ENCODE measurements around the gene MTG2.

MTG2 gene

GRCh38 chr20:62163986-62164762 is 18.7 kb upstream of the MTG2 start:
- no peak for DNase-seq

DNA sequence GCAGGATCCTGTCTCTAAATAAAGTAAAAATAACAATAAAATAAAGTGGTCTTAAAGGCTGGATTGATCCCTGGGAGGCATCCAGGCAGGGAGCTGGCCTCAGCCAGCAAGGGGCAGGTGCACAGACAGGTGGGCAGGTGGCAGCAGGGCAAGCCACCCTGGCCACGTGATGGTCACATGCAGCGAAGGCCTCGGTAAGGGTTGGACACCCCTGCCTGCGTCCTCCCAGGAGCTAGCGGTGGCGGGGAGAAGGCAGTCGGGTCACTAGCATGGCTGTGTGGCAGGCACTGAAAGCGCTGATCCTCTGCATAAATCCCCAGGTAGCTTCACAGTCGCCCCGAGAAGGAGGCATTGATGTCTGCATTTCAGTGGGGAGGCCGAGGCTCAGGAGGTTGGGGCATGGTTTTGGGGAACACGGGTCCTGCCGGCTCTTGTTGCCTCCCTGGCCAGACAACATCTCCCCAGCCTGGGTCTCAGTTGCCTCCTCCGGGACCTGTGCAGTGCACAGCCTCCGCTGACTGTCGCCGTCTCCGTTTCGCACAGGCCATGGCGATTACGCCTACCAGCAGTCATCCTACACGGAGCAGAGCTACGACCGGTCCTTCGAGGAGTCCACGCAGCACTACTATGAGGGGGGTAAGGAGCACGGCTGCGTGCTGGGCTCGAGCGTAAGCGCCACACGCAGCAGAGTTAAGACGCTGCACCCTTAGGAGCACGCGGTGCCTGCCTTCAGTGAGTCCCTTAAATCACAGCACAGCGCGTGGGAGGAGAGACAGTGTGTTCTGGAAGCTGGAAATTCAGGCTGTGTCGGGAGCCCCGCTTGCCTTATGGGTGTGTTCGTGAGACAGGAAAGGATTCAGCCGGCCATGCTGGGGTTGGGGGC is 17.7 kb upstream of the MTG2 start:
- DNase-seq = no peak

GRCh38 chr20:62165762-62166399 is 16.9 kb upstream of the MTG2 start:
- no peak for DNase-seq

DNA sequence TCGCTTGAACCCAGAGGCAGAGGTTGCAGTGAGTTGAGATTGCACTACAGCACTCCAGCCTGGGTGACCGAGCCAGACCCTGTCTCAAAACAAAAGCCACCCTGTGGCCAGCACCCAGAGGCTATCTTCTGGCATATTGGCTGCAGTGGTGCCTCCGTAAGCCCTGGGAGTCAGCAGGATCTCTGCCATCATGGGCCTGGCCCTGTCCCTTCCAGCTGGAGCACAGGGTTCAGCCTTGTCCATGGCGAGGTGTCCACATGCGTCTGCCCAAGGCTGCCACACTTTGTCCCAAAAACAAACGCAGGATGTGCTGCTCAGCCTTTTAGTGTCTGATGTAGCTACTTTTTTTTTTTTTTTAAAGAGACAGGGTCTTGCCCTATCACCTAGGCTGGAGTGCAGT is 15.4 kb upstream of the MTG2 start:
- no peak for DNase-seq

- DNase-seq = no peak
These were observed 14.8 kb upstream of the MTG2 start for GRCh38 chr20:62168061-62168460.

DNA sequence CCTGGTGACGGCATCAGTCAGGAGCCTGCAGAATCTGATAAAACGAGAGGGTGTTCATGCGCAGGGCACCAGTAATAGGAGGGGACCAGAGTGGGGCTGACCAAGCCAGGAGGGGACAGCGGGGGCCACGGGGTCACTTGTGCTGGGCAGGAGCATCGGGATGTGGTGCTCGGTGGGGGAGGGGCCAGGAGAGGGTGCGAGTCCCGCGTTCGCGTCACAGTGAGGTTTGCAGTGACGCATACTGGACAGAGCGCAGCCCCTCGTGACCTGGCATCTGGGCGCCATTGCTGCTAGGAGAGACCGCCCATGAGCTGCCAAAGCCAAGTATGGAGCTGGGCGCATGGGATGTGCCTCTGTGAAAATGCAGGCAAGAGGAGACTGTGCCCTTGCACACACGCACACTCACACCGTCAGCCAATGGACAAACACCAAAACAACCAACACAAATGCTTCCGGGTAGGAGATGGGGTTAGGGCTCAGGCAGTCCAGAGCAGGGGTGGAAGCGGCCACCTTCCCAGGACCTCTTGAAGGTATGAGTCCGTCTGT is 13.9 kb upstream of the MTG2 start:
- no peak for DNase-seq

DNA sequence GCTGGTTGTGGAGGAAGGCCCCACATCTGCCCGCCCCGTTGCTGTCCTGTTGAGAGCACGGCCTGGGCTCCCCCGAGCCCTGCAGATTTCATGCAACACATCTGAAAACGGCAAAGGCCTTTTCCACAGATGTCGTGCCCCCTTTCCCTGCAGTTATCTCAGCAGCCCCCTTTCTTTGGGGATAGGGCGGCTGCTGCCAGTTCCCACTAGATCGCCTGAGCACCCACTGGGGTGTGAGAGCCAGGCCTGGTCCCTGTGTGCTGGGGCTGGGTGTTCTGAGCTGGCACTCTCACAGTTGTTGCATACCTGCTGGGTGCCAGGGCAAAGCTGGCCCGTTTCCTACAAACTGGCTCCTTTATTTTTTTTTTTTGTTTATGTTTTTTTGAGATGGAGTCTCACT is 12.3 kb upstream of the MTG2 start:
- DNase-seq = no peak

DNA sequence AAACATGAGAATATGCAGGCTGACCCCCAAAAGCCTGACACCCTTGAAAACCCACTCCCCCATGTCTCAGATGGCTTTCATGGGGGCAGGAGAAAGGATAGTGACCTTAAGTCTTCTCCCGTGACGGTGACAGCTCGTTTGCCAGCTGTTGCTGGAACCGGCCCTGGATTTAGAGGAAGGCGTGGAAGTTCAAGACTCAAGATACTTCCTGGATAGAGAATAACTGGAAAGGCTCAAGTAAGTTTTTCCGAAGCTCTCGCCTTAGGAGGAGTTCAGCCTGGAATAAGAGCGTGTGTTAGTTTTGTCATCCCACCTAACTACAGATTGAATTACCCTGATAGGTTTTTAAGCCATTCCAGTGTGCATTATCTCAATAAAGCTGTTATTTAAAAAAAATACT is 11.6 kb upstream of the MTG2 start:
- DNase-seq = no peak

DNA sequence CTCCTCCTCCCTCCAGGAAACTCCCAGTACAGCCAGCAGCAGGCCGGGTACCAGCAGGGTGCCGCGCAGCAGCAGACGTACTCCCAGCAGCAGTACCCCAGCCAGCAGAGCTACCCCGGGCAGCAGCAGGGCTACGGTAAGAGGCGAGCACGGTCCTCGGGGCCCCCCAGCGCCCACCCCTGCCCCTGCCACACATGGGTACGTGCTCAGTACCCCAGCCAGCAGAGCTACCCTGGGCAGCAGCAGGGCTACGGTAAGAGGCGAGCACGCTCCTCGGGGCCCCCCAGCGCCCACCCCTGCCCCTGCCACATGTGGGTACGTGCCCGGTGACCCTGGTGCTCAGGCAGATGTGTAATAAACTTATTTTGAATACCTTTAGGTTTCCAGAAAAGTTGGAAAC is 10.2 kb upstream of the MTG2 start:
- DNase-seq = no peak

- no peak for DNase-seq
These were observed 8.6 kb upstream of the MTG2 start for GRCh38 chr20:62174021-62174804.

GRCh38 chr20:62174870-62175624 is 7.8 kb upstream of the MTG2 start:
- no peak for DNase-seq

- DNase-seq = no peak
These were observed 7.1 kb upstream of the MTG2 start for GRCh38 chr20:62175711-62176110.

- DNase-seq = no peak
These were observed 6.0 kb upstream of the MTG2 start for GRCh38 chr20:62176866-62177265.

DNA sequence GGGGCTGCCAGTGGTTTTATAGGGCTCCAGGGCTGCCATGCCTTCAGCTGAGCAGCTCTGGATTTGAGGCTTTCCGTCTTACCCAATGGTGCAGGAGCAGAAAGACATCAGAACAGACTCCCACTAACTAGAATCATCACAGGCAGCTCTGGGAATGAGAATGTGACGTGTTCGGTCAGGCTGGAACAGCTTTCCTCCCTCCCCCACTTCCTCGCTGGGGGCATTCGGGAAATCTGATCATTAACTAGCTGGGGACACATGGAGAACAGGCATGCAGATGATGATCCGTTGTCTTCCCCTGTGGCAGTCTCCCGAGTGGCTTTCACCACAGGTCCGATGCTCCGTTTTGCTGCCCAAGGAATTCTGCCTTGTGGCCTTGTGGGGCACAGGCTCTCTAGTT is 5.5 kb upstream of the MTG2 start:
- no peak for DNase-seq

GRCh38 chr20:62178316-62179161 is 4.3 kb upstream of the MTG2 start:
- DNase-seq = no peak

GRCh38 chr20:62179162-62179504 is 3.7 kb upstream of the MTG2 start:
- no peak for DNase-seq

- no peak for DNase-seq
These were observed 1.0 kb upstream of the MTG2 start for GRCh38 chr20:62181808-62182207.

DNA sequence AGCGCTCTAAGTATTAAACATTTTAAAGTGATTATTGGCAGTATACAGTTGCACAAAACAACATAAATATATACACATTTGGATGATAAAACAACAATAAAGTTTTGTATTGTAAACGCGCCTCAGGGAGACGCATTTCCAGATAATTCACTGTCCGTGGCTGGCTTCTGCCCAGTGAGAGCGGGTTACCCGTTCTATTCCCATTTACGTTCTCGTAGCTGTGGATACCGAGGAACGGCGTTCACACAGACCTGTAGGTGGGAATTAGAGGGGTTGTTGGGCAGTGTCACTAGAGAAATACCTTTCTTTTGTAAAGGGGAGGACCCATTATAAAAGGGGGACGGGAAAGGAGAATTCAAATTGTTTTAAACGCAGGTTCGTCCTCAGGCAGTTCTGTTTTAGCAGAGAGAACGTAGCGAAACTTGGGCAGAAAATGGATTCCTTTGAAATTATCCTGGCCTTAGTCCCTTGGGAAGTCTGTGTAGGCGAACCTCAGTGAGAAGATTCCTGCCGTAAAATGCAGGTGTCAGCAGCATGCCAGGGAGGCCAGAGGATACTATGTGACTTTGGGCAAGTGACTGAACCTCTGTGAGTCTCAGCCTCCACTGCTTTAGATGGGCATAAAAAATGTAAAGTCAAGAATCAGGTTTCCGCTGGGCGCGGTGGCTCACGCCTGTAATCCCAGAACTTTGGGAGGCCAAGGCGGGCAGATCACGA is 756 bp downstream of the MTG2 start:
- no peak for DNase-seq

GRCh38 chr20:62186096-62186426 is 3.2 kb downstream of the MTG2 start:
- no peak for DNase-seq
